ENCODE data around the gene AKT3. TPM values are rescaled to one million over a fixed set of nuclear protein-coding genes. Genes with fewer than 3 reads are reported as not detected.

The AKT3 gene
- polyA plus RNA-seq, 1 donor (not counting 4 experiments of a cell fraction or from before 2014, with no cell fraction given) = 2.9 TPM

- Histone ChIP-seq H3K9me3 (ENCODE audit: control insufficient read depth, low read depth, low read length) (no peaks in the 10 kb centered on the region), H3K79me2 (ENCODE audit: control insufficient read depth, insufficient read depth, low read length) (no peaks in the 10 kb centered on the region), H2AFZ (ENCODE audit: control insufficient read depth, low read length) (no peak overlapping the region), H3K27ac (ENCODE audit: control insufficient read depth, insufficient read depth, low read length) (no peak overlapping the region), H3K9me1 (ENCODE audit: control insufficient read depth, extremely low read depth, insufficient read depth, low read length) (no peaks in the 10 kb centered on the region), H3K4me3 (ENCODE audit: control insufficient read depth in 2 of 3, extremely low read depth in 1 of 3, insufficient read depth in 2 of 3, low read depth in 1 of 3, low read length in 3 of 3) (no peak overlapping the region), H3K4me1 (ENCODE audit: control insufficient read depth, extremely low read depth, insufficient read depth, low read length) (no peaks in the 10 kb centered on the region), H3K27me3 (ENCODE audit: control insufficient read depth, extremely low read depth, insufficient read depth, low read length) (no peaks in the 10 kb centered on the region), H3K4me2 (ENCODE audit: control insufficient read depth, extremely low read depth, insufficient read depth, low read depth, low read length) (no peak overlapping the region), H3K9ac (ENCODE audit: control insufficient read depth, extremely low read depth, insufficient read depth, low read length) (no peak overlapping the region), H3K36me3 (ENCODE audit: control insufficient read depth in 2 of 2, extremely low read depth in 1 of 2, insufficient read depth in 2 of 2, low read length in 2 of 2) (no peaks in the 10 kb centered on the region), H4K20me1 (ENCODE audit: control insufficient read depth, extremely low read depth, insufficient read depth, low read length) (no peaks in the 10 kb centered on the region)
- no peak for DNase-seq (ENCODE audit: low read depth, low spot score)
- no peak for FAIRE-seq
- dilution Hi-C loops (cut with MboI; ENCODE audit: extremely low pct_ligation_motif_present, low sequenced_read_pairs) = no loop called here
- TF ChIP-seq CTCF (optimal IDR thresholded peaks at IDR 0.05 in 1 of 3, IDR thresholded peaks at IDR 0.05 in 1 of 3, conservative IDR thresholded peaks at IDR 0.05 in 1 of 3; ENCODE audit: extremely low read depth in 1 of 3, insufficient read depth in 2 of 3, low read length in 3 of 3) (no peak), EZH2 (IDR thresholded peaks at IDR 0.05; ENCODE audit: low read length) (no peak)
These were observed 112.0 kb downstream of the AKT3 start for GRCh38 chr1:243738020-243738419.

- FAIRE-seq (no peak), DNase-seq (ENCODE audit: low read depth, low spot score) (no peak)
- Histone ChIP-seq H2AFZ (ENCODE audit: control insufficient read depth, low read length) (no peak overlapping the region), H3K4me3 (ENCODE audit: control insufficient read depth in 2 of 3, extremely low read depth in 1 of 3, insufficient read depth in 2 of 3, low read depth in 1 of 3, low read length in 3 of 3) (no peak overlapping the region), H3K9ac (ENCODE audit: control insufficient read depth, extremely low read depth, insufficient read depth, low read length) (no peak overlapping the region), H3K27ac (ENCODE audit: control insufficient read depth, insufficient read depth, low read length) (no peak overlapping the region), H3K4me2 (ENCODE audit: control insufficient read depth, extremely low read depth, insufficient read depth, low read depth, low read length) (no peak overlapping the region), H3K9me1 (ENCODE audit: control insufficient read depth, extremely low read depth, insufficient read depth, low read length) (no peaks in the 10 kb centered on the region), H4K20me1 (ENCODE audit: control insufficient read depth, extremely low read depth, insufficient read depth, low read length) (no peaks in the 10 kb centered on the region), H3K9me3 (ENCODE audit: control insufficient read depth, low read depth, low read length) (no peaks in the 10 kb centered on the region), H3K27me3 (ENCODE audit: control insufficient read depth, extremely low read depth, insufficient read depth, low read length) (no peaks in the 10 kb centered on the region), H3K36me3 (ENCODE audit: control insufficient read depth in 2 of 2, extremely low read depth in 1 of 2, insufficient read depth in 2 of 2, low read length in 2 of 2) (no peaks in the 10 kb centered on the region), H3K4me1 (ENCODE audit: control insufficient read depth, extremely low read depth, insufficient read depth, low read length) (no peaks in the 10 kb centered on the region), H3K79me2 (ENCODE audit: control insufficient read depth, insufficient read depth, low read length) (no peaks in the 10 kb centered on the region)
- dilution Hi-C loops (cut with MboI; ENCODE audit: extremely low pct_ligation_motif_present, low sequenced_read_pairs) = no loop called here
- TF ChIP-seq EZH2 (IDR thresholded peaks at IDR 0.05; ENCODE audit: low read length) = no peak
- no peak for TF ChIP-seq CTCF (optimal IDR thresholded peaks at IDR 0.05 in 1 of 3, IDR thresholded peaks at IDR 0.05 in 1 of 3, conservative IDR thresholded peaks at IDR 0.05 in 1 of 3; ENCODE audit: extremely low read depth in 1 of 3, insufficient read depth in 2 of 3, low read length in 3 of 3)
These were observed 114.6 kb downstream of the AKT3 start for GRCh38 chr1:243735457-243735856.
